Fibroblast of the conjunctiva (primary cell): ENCODE data around the gene TATDN2.

ENCODE experiments used
- DNase-seq: peaks from one replicate; pipeline ENCODE4 v3.0.0-alpha.2; 2010; ENCODE audit warnings: low read depth

Gene TATDN2

GRCh38 chr3:10248184-10248983, at the start of gene TATDN2:
Gene TATDN2, plus strand, starts transcription at chr3:10248459. Its CDS starts 742 bp downstream, at chr3:10249201.
- peak; percentile 95 for DNase-seq

- DNase-seq, result no peak
Observed at GRCh38 chr3:10198761-10199649, 49.3 kb upstream of the TATDN2 start.

- DNase-seq, result no peak
Observed at GRCh38 chr3:10204921-10205320, 43.3 kb upstream of the TATDN2 start.

- DNase-seq, result peak; percentile 75
Observed at GRCh38 chr3:10205451-10206165, 42.7 kb upstream of the TATDN2 start.

GRCh38 chr3:10206166-10206511, 42.1 kb upstream of the TATDN2 start:
- DNase-seq, result no peak

GRCh38 chr3:10213156-10213792, 35.0 kb upstream of the TATDN2 start:
- no peak for DNase-seq

- DNase-seq, result no peak
Observed at GRCh38 chr3:10215578-10216368, 32.5 kb upstream of the TATDN2 start.

GRCh38 chr3:10217359-10217758, 30.9 kb upstream of the TATDN2 start:
- DNase-seq, result no peak

GRCh38 chr3:10219737-10220136, 28.5 kb upstream of the TATDN2 start:
- DNase-seq, result no peak

GRCh38 chr3:10223676-10224639, 24.3 kb upstream of the TATDN2 start:
- DNase-seq, result no peak

- peak; percentile 56 for DNase-seq
Observed at GRCh38 chr3:10224794-10225665, 23.2 kb upstream of the TATDN2 start.

GRCh38 chr3:10226293-10226692, 22.0 kb upstream of the TATDN2 start:
- DNase-seq, result no peak

- no peak for DNase-seq
Observed at GRCh38 chr3:10228248-10228950, 19.9 kb upstream of the TATDN2 start.

- DNase-seq, result no peak
Observed at GRCh38 chr3:10229576-10229975, 18.7 kb upstream of the TATDN2 start.

GRCh38 chr3:10232137-10232536, 16.1 kb upstream of the TATDN2 start:
- no peak for DNase-seq

- DNase-seq, result no peak
Observed at GRCh38 chr3:10233988-10234387, 14.3 kb upstream of the TATDN2 start.

- no peak for DNase-seq
Observed at GRCh38 chr3:10234526-10235230, 13.6 kb upstream of the TATDN2 start.

- DNase-seq, result no peak
Observed at GRCh38 chr3:10235551-10235950, 12.7 kb upstream of the TATDN2 start.
